Hepatocyte (in vitro differentiated cells): ENCODE measurements around the gene SLC25A40.

ENCODE experiments used
- EZH2 ChIP-seq: fragments of 200-600 bp; sonication (generic); IDR thresholded peaks from 2 replicates; pipeline ENCODE4 v1.6.1; 2016; ENCODE audit warnings: antibody characterized with exemption, mild to moderate bottlenecking, borderline replicate concordance
- EZH2phosphoT487 ChIP-seq: fragments of 200-600 bp; sonication (generic); IDR thresholded peaks from one replicate; pipeline ENCODE4 v1.6.1; 2018; ENCODE audit warnings: antibody characterized with exemption, mild to moderate bottlenecking, low read depth, moderate library complexity; ENCODE audit not compliant: unreplicated experiment, severe bottlenecking
- TF ChIP-seq, protein P1 (sequence below): fragments of 200-600 bp; sonication (generic); IDR thresholded peaks from 2 replicates; pipeline ENCODE4 v1.5.1; 2016; ENCODE audit warnings: antibody characterized with exemption, mild to moderate bottlenecking; ENCODE audit not compliant: poor library complexity

DNA sequence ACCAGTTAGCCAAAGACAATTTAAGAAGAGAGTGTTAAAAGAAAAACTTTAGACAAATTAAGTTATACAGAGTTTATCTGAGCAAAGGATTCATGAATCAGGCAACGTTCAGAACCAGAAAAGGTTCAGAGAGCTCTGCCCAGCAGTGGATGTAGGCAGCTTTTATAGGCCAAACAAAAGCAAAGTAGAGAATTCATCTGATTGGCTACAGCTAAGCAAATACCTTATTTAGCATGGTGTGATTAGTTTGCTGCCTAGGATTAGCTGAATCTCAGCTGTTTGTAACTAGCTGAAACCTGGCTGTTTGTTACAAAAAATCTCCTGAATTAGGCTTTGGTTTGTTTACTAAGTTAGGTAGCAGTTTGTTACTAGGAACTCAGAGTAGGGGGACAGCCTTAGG lies 66.0 kb downstream of the SLC25A40 start:
- TF ChIP-seq, protein P1, sequence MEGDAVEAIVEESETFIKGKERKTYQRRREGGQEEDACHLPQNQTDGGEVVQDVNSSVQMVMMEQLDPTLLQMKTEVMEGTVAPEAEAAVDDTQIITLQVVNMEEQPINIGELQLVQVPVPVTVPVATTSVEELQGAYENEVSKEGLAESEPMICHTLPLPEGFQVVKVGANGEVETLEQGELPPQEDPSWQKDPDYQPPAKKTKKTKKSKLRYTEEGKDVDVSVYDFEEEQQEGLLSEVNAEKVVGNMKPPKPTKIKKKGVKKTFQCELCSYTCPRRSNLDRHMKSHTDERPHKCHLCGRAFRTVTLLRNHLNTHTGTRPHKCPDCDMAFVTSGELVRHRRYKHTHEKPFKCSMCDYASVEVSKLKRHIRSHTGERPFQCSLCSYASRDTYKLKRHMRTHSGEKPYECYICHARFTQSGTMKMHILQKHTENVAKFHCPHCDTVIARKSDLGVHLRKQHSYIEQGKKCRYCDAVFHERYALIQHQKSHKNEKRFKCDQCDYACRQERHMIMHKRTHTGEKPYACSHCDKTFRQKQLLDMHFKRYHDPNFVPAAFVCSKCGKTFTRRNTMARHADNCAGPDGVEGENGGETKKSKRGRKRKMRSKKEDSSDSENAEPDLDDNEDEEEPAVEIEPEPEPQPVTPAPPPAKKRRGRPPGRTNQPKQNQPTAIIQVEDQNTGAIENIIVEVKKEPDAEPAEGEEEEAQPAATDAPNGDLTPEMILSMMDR = no peak
- no peak for TF ChIP-seq EZH2phosphoT487
- no peak for TF ChIP-seq EZH2
